Measurements from ENCODE around the gene IKBIP.
"Not testable (repeated sequence)": the region's sequence is repeated elsewhere in the genome, so short reads cannot be mapped to it uniquely, and the experiment has no call there.

Gene IKBIP

GRCh38 chr12:98576795-98577194, 67.8 kb downstream of the IKBIP start:
- DNase-seq (ENCODE audit: low read depth in 2 of 2) = not testable (repeated sequence)

- no peak for DNase-seq (ENCODE audit: low read depth in 2 of 2)
Measured at GRCh38 chr12:98575013-98575412, 69.6 kb downstream of the IKBIP start.
